Measurements from ENCODE around the gene CHRNE. TPM values are rescaled to one million over a fixed set of nuclear protein-coding genes. Genes with fewer than 3 reads are reported as not detected.

Gene CHRNE
- total and polyA plus RNA-seq, 2 of the 13 experiments (the other 11 are each of a cell fraction or from before 2014, with no cell fraction given), result 0.53 to 0.59 TPM

DNA sequence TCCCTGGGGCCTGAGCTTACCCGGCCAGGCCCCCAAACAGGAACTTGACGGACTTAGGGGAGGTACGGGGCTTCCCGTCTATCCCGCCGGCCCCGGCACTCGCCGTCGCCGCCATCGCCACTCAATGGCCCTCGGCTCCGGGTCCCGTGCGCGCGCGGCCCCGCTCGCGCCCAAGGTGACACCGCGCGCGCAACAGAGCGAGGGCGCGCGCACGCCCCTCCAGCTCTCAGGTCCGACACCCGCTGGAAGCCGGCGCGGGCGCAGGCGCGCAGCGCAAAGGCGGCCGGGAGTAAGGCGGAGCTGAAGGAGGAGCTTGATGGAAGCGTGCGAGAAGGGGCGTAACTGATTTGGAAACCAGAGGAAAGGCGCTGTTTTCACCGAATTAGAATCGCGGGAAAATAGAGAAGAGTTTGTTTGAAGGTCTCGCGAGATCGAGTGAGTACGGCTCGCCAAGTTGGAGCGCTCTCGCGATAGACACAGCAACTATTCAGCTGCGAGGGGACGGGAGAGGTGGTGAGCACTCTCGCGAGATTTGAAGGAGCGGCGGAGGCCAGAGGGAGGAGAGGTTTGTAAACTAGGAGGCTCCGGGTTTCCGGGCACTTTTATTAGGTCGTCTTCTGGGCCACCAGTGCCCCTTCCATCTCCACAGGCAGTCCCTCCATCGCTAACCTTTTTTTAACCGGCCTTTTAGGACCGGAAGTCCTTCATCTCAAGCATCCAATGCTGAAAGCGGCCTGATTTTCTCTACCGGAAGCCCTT lies 37.1 kb upstream of the CHRNE start, which contains the start of the genes RNF167 and SLC25A11 (continued):
- TF ChIP-seq, protein P1, sequence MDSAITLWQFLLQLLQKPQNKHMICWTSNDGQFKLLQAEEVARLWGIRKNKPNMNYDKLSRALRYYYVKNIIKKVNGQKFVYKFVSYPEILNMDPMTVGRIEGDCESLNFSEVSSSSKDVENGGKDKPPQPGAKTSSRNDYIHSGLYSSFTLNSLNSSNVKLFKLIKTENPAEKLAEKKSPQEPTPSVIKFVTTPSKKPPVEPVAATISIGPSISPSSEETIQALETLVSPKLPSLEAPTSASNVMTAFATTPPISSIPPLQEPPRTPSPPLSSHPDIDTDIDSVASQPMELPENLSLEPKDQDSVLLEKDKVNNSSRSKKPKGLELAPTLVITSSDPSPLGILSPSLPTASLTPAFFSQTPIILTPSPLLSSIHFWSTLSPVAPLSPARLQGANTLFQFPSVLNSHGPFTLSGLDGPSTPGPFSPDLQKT (CRISPR knock-in tag; IDR thresholded peaks at IDR 0.05; ENCODE audit: borderline replicate concordance), result no peak
- TF ChIP-seq DNMT3B (CRISPR knock-in tag; conservative IDR thresholded peaks at IDR 0.05) (no peak), KDM5A (IDR thresholded peaks at IDR 0.05; ENCODE audit: borderline replicate concordance, low read length) (peak; percentile 94), ZNF891 (CRISPR knock-in tag; IDR thresholded peaks at IDR 0.05) (no peak), ZNF557 (CRISPR knock-in tag; IDR thresholded peaks at IDR 0.05) (no peak), ZNF326 (CRISPR knock-in tag; IDR thresholded peaks at IDR 0.05; ENCODE audit: borderline replicate concordance) (no peak), DR1 (CRISPR knock-in tag; IDR thresholded peaks at IDR 0.05) (peak; percentile 58), SNRNP70 (IDR thresholded peaks at IDR 0.05; ENCODE audit: low read depth, low read length) (no peak), RFX5 (IDR thresholded peaks at IDR 0.05; ENCODE audit: low read depth, low read length) (0 out of 2 replicates have a peak, but pooled peaks have one; percentile 46), CCDC6 (CRISPR knock-in tag; IDR thresholded peaks at IDR 0.05) (0 out of 2 replicates have a peak, but pooled peaks have one; percentile 27), GABPB1 (CRISPR knock-in tag; IDR thresholded peaks at IDR 0.05) (peak; percentile 88), SIX4 (CRISPR knock-in tag; IDR thresholded peaks at IDR 0.05) (peak; percentile 26; the same call in 1 of the 2 replicates), IRX3 (CRISPR knock-in tag; IDR thresholded peaks at IDR 0.05; ENCODE audit: borderline replicate concordance, low read depth) (no peak), MAF1 (CRISPR knock-in tag; IDR thresholded peaks at IDR 0.05; ENCODE audit: borderline replicate concordance) (0 out of 2 replicates have a peak, but pooled peaks have one; percentile 50), SRSF4 (IDR thresholded peaks at IDR 0.05; ENCODE audit: low read depth, low read length, poor library complexity, severe bottlenecking) (no peak), AFF4 (CRISPR knock-in tag; IDR thresholded peaks at IDR 0.05) (no peak)
- TF ChIP-seq, protein P2, sequence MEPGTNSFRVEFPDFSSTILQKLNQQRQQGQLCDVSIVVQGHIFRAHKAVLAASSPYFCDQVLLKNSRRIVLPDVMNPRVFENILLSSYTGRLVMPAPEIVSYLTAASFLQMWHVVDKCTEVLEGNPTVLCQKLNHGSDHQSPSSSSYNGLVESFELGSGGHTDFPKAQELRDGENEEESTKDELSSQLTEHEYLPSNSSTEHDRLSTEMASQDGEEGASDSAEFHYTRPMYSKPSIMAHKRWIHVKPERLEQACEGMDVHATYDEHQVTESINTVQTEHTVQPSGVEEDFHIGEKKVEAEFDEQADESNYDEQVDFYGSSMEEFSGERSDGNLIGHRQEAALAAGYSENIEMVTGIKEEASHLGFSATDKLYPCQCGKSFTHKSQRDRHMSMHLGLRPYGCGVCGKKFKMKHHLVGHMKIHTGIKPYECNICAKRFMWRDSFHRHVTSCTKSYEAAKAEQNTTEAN (CRISPR knock-in tag; conservative IDR thresholded peaks at IDR 0.05), result peak; percentile 60; the same call in 1 of the 2 replicates
- TF ChIP-seq, protein P3, sequence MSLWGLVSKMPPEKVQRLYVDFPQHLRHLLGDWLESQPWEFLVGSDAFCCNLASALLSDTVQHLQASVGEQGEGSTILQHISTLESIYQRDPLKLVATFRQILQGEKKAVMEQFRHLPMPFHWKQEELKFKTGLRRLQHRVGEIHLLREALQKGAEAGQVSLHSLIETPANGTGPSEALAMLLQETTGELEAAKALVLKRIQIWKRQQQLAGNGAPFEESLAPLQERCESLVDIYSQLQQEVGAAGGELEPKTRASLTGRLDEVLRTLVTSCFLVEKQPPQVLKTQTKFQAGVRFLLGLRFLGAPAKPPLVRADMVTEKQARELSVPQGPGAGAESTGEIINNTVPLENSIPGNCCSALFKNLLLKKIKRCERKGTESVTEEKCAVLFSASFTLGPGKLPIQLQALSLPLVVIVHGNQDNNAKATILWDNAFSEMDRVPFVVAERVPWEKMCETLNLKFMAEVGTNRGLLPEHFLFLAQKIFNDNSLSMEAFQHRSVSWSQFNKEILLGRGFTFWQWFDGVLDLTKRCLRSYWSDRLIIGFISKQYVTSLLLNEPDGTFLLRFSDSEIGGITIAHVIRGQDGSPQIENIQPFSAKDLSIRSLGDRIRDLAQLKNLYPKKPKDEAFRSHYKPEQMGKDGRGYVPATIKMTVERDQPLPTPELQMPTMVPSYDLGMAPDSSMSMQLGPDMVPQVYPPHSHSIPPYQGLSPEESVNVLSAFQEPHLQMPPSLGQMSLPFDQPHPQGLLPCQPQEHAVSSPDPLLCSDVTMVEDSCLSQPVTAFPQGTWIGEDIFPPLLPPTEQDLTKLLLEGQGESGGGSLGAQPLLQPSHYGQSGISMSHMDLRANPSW (CRISPR knock-in tag; IDR thresholded peaks at IDR 0.05; ENCODE audit: borderline replicate concordance), result peak; percentile 52; the same call in 1 of the 2 replicates
